ENCODE data around the gene TM4SF5.
"Not testable (repeated sequence)": the region's sequence is repeated elsewhere in the genome, so short reads cannot be mapped to it uniquely, and the experiment has no call there.

Gene TM4SF5

GRCh38 chr17:4822835-4823234, 51.1 kb downstream of the TM4SF5 start:
- no peaks in the 10 kb centered on the region for H3K4me1 ChIP-seq
- intact Hi-C loops (cut with DNase I; ENCODE audit: low total_unique reads), result no loop called here
- no peaks in the 10 kb centered on the region for H3K9me3 ChIP-seq

DNA sequence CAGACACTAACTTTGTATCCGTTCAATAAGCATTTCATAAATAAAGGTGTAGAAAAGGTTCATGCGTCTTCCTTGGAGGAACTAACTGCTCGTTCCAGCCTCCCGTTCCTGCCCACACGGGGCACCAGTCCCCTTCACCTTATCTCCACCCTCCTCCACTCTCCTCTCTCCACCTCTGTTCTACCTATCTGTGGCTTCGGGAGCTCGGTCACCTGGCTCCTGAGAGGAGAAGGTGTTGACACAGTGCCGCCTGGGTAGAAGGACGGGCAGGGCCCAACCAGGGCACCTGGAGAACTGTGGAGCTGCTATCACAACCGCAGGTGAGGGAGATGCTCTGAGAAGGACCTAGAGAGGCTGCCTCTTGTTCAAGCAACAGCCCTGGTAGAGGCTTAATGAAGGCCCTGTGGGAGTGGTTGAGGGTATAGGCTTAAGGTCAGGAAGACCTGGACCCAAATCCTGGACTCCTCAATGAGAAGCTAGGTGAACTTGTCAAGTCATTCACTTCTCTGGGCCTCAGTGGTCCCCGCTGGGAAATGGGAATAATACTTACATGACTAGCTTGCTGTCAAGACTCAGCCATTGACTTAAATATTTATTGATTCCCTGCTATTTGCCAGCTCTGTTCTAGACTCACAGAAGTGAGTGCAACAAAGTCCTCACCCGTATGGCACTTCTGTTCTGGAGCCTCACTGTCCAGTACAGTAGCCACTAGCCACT, 51.8 kb downstream of the TM4SF5 start:
- TF ChIP-seq, protein P1, sequence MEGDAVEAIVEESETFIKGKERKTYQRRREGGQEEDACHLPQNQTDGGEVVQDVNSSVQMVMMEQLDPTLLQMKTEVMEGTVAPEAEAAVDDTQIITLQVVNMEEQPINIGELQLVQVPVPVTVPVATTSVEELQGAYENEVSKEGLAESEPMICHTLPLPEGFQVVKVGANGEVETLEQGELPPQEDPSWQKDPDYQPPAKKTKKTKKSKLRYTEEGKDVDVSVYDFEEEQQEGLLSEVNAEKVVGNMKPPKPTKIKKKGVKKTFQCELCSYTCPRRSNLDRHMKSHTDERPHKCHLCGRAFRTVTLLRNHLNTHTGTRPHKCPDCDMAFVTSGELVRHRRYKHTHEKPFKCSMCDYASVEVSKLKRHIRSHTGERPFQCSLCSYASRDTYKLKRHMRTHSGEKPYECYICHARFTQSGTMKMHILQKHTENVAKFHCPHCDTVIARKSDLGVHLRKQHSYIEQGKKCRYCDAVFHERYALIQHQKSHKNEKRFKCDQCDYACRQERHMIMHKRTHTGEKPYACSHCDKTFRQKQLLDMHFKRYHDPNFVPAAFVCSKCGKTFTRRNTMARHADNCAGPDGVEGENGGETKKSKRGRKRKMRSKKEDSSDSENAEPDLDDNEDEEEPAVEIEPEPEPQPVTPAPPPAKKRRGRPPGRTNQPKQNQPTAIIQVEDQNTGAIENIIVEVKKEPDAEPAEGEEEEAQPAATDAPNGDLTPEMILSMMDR (IDR thresholded peaks at IDR 0.05), result no peak
- Histone ChIP-seq H3K27me3 (no peaks in the 10 kb centered on the region), H3K9me3 (no peaks in the 10 kb centered on the region), H3K36me3 (peaks cover 0 to 51% (median 23%) of the 10 kb centered on the region in 3 donors), H3K4me3 (no peak overlapping the region), H3K4me1 (no peaks in the 10 kb centered on the region), H3K27ac (no peak overlapping the region)
- no peak for DNase-seq
- intact Hi-C loops (cut with DNase I; ENCODE audit: low total_unique reads), result no loop called here

More at GRCh38 chr17:4822835-4823234, 51.1 kb downstream of the TM4SF5 start:
- Histone ChIP-seq H3K27me3 (no peaks in the 10 kb centered on the region), H3K4me3 (no peak overlapping the region), H3K27ac (no peak overlapping the region), H3K36me3 (peaks cover 0 to 58% (median 30%) of the 10 kb centered on the region in 3 donors)
- DNase-seq, result no peak
- TF ChIP-seq, protein P1 (IDR thresholded peaks at IDR 0.05), result no peak

GRCh38 chr17:4827399-4827798, 55.7 kb downstream of the TM4SF5 start:
- Histone ChIP-seq H3K27ac (no peak overlapping the region), H3K36me3 (peaks cover 0 to 15% (median 6%) of the 10 kb centered on the region in 3 donors), H3K9me3 (no peaks in the 10 kb centered on the region), H3K27me3 (no peaks in the 10 kb centered on the region), H3K4me3 (no peak overlapping the region), H3K4me1 (no peaks in the 10 kb centered on the region)
- TF ChIP-seq, protein P1 (IDR thresholded peaks at IDR 0.05), result no peak
- DNase-seq, result no peak
- intact Hi-C loops (cut with DNase I; ENCODE audit: low total_unique reads), result no loop called here

DNA sequence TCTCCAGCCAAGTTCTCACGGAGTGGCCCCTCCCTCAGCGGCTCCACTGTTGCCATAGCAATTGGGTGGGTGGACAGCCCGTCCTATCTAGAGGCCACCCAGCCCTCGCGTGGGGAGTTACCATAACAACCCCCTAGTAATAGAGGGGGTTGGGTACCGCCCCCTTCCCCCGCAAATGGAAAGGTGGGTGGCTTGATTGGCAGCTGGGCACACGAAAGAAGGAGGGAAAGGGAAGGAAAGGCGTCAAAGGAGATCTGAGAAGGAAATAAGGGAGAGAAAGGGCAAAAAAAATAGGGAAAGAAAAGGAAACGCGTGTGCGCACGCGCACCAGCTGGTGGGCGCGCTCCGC, 61.1 kb downstream of the TM4SF5 start:
- Histone ChIP-seq H3K4me3 (peak overlapping the region; percentile 83 to 90), H3K27ac (peak overlapping the region; percentile 88 to 91), H3K4me1 (peaks cover 0 to 18% (median 11%) of the 10 kb centered on the region in 4 donors)
- H3K27me3 ChIP-seq, H3K36me3 ChIP-seq, H3K9me3 ChIP-seq, DNase-seq: not testable (repeated sequence)
- intact Hi-C loops (cut with DNase I; ENCODE audit: low total_unique reads), result loop anchor here (5.0 to 10.0 kb wide), 2 partner anchors 46 to 52 kb away; partner anchors contain the start of genes GLTPD2 and VMO1

Data from tibial artery (tissue), 4 donors.